DMS53 treated with DMSO at 0.1 percent for 48 hours (cell line): ENCODE results near the gene MLN.

Source experiments
- DNase-seq: peaks from one replicate; lab custom pipeline; 2025; ENCODE audit not compliant: unreplicated experiment; lab: John Stamatoyannopoulos, UW

MLN gene

GRCh38 chr6:33756211-33756954 is 47.4 kb downstream of the MLN start:
- DNase-seq = no peak

GRCh38 chr6:33755070-33755869 is 48.5 kb downstream of the MLN start:
- no peak for DNase-seq

DNA sequence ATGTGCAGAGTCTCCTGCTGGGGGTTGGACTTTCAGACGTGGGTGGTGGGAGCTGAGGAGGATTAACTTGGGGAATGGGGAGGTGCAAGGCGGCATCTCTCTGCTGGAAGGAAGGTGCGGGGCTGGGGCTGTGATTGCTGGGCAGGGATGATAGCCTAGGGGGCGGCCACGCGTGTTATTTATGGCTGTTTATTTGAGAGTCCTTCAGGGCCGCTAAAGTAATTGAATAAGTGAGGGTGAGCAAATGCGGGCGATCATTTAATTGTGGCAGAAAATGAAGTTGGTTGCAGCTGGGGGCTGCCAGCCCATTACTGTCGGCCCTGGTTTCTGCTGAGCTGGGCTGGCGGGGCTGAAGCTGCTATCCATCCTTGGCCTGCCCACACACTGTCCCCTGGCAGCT is 49.6 kb downstream of the MLN start:
- no peak for DNase-seq

GRCh38 chr6:33752646-33753015 is 51.2 kb downstream of the MLN start:
- DNase-seq = no peak

DNA sequence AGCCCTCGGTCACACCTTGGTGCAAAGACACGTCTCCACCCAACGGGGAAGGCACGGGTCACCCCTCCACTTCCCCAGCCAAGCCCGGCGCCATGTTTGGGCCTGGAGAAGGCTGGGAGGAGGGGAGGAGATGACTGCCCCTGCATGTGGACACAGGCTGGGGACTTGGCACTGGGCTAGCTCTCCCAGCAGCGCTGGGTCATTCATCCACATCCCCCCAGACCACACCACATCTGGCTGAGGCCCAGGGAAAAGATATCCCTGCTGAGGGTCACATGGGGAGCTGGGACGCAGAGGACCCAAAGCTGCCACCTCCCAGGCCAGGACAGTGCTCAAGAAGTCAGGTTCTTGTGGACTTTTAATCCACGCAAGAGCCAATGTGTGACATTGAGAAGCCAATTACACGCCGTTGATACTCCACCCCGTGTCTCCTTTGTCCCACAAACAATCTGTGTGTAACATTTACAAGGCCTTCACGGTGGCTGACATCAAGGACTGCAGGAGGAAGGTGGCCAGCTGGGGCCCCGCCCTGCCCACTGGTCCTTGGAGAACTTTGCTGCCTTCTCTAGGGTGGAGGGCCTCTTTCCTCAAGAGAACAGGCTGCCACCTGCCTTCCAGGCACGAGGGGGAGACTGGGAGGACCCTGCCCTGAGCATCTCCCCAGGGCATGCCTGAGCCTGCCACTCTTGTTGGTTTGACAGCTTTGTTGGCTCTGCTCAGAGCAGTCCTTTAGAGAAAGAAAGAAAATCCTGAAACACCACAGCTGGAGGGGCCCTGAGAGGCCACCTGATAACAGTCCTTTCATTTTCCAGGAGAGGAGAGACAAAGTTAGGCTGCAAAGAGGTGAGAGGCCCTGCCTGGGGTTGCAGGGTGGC is 51.8 kb downstream of the MLN start:
- peak; percentile 26 for DNase-seq

DNA sequence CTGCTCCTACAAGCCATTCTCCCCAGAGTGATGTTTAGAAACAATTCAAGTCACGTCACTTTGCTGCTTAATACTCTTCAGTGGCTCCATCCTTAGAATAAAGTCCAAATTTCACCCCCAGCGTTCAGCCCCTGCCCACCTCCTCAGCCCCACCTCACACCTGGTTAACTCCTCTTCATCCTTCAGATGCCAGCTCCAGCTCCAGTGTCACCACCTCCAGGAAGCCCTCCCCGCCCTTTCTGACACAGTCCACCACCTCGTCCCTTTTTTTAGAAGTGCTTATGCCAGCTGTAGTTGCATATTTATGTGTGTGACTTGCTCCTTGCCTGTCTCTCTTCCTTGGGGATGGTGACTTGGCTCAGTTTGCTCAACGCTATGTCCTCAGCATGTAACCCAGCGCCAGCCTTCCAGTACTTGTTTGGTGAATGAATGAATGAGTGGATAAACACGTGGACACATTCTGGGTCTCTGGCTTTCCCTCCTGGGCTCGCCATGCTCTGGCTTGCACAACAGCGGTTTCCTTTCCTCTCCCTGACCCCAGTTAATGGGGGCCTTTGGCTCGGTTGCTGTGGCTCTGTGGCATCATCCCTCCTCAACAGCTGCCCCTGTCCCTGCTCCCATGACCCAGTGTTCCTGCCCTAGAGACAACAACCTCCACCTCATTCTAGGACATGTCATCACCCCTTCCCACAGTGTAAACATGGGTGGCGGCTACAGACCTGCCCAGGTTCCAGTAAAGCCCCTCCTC is 53.4 kb downstream of the MLN start:
- no peak for DNase-seq

DNA sequence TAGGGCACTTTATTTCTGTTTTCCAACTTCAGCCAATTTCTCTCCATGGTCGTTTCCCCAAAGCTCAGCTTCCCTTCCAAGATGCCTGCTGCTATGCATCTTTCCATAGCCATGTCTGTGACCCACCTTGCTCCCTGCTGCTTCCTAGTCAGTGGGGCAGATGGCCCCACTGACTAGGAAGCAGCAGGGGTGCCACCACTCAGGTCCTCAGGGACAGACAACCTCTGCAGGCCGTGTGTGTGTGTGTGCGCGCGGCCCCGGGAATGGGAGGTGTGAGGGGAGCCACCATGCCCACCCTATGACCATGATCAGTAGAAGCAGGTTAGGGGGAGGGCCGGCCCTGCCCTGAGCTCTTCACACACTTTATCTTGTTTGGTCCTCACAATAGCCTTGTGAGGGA is 54.4 kb downstream of the MLN start:
- no peak for DNase-seq

GRCh38 chr6:33748841-33749240 is 55.0 kb downstream of the MLN start:
- DNase-seq = no peak

DNA sequence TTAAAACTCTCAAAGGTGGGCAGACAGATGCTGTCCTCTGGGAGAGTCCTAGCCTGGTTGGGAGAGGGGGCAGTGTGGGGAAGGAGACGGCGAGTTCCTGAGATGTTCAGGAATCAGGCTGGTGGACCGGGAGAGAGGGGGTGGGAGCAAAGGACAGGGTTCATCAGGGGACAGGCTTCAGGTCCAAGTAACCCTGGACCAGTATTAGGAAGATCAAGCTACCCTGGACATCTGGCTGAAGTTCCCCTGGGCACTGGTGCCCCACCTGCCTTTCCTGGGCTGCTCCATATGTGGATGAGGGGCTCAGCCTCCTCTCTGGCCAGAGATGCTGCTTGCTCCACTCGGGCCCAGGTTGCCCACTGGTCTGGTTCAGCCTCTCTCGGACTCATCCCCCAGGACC is 56.0 kb downstream of the MLN start:
- DNase-seq = no peak

DNA sequence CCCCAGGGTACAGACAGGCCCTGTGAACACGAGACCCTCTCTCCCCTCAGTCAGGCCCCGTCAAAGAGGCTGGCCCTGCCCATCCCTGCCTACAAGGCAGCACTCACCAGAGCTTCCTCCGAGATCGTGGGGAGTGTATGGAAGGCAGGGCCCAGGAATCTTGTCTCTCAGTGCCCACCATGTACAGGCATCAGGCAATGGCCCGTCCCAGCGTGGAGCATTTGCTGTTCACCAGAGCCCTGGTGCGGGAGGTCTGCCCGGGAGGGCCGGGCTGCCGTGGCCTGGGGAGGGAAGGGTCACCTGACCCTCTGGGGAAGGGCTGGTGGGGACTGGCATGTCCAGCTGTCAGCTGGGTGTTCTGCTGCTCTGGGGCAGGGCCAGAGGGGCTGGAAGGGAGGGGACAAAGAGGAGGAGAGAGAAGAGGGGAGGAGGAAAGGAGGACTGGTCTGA is 57.1 kb downstream of the MLN start, which contains the start of gene IP6K3:
TSS of gene IP6K3 (minus strand) at position 255 of the 450 bp plus-strand sequence. CDS start 11,429 bp downstream, outside the sequence.
- no peak for DNase-seq

GRCh38 chr6:33746036-33746600 is 57.7 kb downstream of the MLN start:
- DNase-seq = peak; percentile 34

DNA sequence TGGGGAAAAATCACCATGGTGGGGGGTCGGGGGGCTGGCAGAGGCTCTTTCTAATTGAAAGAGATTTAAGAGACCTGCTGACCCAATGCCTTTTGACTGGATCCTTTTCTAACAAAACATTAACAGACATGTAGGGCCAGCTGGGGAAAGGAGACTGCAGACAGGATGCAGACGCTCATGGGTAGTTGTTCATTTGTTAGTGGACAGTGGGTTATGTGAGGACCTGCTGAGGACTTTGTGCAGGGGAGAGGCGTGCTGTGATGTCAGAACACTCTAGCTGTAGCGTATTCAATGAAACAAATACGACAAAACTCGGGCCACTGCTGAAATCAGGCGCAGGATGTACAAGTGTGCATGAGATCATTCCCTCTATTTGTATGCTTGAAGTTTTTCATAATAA is 58.3 kb downstream of the MLN start:
- DNase-seq = peak; percentile 37

DNA sequence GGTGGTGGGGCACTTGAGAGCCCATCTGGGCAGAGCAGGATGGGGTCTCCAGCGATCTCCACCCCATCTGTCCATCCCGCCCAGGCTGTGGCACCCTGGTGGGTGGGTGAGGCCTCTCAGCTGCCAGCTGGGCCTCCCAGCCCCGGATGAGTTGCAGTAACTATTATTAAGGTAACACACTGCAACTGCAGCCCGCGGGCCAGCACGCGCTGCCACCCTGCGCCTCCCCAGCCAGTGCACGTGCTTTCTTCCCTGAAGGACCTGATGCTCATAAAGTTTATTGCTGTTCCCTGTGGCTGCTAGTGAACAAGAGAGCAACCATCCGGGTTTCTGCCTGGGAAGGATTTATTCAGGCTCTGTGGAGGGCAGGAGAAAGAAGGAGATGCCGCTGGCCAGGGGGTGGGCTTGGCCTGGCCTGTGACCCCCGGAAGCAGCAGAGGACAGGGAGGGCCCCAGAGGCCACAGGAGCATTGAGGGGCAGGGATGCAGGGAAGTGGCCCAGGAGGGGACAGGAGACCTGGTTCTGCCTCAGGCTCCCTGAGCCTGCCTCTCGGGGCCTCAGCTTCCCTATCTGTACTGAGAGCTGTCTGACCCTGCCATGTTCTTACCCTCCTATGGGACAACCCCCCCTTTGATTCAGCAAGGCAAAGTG is 58.8 kb downstream of the MLN start:
- DNase-seq = peak; percentile 6
